ENCODE results near the gene CLP1.
"Not testable (repeated sequence)": the region's sequence is repeated elsewhere in the genome, so short reads cannot be mapped to it uniquely, and the experiment has no call there.

CLP1 gene

DNA sequence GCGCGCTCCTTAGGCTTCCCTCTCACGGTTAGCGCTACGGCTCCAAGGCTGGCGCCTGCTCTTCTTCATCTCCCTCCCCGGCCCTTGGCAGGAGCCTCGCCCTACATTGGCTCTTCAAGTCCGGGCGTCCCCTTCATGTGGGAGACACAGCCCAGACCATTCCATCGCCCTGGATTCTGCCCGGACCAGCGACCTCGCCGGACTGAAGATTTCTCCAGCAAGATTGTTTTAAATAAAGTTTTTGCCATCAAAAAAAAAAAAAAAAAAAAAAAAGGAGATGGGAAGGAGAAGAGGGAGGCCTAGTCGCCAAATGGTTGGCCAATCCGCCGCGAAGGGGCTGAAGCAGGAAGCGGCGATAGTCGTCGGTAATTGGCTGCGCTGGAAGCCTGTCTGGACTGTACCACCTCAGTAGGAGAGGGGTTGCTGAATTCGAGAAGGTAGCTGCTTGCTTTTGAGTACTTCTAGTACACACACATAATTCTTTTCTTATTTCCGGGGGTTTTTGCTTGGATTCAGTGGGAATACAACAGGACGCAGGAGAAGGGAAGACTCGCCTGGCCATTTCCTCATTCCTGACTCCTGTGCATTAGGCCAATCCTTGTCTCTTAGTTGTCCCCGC, 9.7 kb downstream of the CLP1 start:
- DNase-seq (ENCODE audit: low read depth) = peak; percentile 99

DNA sequence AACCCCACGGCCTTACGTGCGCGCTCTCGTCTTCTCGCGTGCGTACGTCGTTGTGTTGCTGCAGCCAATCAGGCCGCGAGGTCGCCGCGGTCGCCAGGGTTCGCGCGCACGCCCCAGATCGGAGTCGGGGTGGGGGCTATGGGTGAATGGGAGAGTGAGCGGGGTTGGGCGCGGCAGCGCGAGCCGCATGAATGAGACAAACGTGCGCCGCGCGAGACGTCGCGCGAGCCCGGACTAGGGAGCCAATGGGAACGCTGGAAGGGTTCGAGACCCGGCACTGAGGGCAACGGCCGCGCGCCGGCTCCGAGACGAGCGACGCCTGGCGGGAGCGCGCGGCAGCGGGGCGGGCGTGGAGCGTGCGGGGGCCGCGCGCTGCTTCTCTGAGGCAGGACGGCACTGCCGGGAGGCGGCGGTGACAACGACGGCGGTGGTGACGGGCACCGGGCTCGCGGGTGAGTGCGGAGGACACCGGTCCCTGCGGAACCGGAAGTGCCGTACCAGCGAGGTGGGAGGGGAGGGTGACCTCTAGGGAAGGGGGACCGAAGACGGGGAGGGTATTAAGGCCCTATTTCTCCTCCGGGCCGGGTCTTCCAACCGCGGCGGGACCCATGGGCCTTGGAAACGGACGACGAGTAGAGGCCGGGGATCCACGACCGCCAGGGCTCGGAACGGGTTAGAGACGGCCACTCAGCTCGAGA, 10.3 kb downstream of the CLP1 start, which contains the start of gene ZDHHC5:
ZDHHC5 (plus strand) TSS at position 379 of the 698 bp plus-strand sequence. CDS start 4,977 bp downstream, outside the sequence.
- DNase-seq (ENCODE audit: low read depth) = peak; percentile 99

GRCh38 chr11:57668434-57668782, 10.8 kb downstream of the CLP1 start:
- no peak for DNase-seq (ENCODE audit: low read depth)

- DNase-seq (ENCODE audit: low read depth) = peak; percentile 17
Measured at GRCh38 chr11:57674251-57674650, 16.7 kb downstream of the CLP1 start.

DNA sequence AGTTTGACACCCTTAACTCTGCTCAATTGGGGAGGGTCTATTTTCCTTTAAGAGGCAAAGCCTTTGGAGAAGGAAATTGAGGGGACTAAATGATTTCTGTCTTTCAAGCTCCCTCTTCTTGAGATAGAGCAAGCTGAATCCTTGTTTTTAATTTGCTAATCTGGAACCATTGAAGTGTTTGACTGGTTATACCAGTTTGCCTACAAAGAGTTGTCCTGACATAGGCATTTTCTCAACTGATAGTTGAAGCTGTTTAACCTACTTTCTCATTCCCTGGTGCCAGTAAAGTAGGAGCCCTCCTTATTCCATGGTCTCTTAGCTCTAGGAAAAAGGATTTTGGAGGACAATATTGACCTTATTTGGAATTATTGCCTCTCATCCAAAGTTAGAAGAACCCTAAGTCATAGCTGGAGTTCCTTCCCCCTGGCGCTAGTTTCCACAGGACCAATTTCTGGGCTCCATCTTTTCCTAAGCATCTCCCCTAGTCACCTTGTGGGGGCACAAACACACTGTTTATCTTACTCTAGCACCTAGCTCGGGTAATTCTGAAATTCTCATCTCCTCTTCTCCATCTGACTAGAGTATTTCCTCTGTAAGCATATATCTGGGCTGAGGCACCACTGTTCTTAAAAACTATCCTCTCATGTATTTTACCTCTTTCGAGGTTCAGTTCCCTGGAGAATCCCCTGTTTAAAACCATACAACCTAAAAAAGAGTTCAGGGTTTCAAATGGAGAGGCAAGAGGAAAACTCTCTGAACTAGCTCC, 17.8 kb downstream of the CLP1 start:
- DNase-seq (ENCODE audit: low read depth) = no peak

GRCh38 chr11:57679396-57679795, 21.8 kb downstream of the CLP1 start:
- no peak for DNase-seq (ENCODE audit: low read depth)

- DNase-seq (ENCODE audit: low read depth) = peak; percentile 15
Measured at GRCh38 chr11:57680552-57680874, 23.0 kb downstream of the CLP1 start.

DNA sequence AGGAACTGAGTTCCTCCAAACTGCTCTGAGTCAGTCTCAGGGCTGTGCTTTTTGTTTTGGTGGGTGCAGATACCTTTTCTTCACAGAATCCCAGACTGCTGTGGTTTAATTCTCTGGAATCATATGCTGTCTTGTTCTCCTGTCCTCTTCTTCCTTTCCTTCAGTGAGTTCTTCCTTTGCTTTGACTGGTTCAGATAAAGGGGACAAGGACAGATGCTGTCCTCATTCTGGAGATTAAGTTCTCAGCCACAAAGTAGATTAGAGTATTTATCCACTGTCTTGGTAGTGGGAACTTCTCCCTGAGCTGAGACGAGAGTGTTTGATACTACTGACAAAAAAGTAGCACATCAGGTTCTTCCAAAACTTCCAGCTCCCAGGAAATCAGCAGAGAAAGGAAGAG, 23.6 kb downstream of the CLP1 start:
- no peak for DNase-seq (ENCODE audit: low read depth)

DNA sequence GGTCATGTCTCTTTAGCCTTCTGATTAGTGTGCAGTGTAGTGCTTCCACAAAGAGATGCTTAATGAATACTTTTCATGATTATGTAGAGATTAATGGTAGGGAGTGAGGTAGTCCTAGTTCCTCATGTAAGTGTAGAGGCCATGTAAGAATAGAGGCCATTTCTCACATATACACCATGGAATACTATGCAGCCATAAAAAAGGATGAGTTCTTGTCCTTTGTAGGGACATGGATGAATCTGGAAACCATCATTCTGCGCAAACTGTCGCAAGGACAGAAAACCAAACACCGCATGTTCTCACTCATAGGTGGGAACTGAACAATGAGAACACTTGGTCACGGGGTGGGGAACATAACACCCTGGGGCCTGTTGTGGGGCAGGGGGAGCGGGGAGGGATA, 32.9 kb downstream of the CLP1 start:
- not testable (repeated sequence) for DNase-seq (ENCODE audit: low read depth)

GRCh38 chr11:57698843-57699365, 41.3 kb downstream of the CLP1 start:
- no peak for DNase-seq (ENCODE audit: low read depth)

DNA sequence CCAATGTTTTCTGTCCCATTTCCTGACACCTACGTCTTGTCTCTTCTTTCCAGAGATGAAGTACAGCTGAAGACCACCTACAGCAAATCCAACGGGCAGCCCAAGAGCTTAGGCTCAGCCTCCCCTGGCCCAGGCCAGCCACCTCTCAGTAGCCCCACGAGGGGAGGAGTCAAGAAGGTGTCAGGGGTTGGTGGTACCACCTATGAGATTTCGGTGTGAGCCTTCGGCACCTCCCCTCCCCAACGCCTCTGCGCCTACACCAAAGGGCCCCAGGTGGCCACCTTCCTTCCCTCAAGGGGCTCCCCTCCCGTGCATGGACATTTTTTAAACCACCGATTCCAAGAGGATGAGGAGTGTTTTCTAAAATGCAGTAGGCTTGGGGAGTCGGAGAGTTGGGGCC, 42.3 kb downstream of the CLP1 start:
- DNase-seq (ENCODE audit: low read depth) = no peak

- no peak for DNase-seq (ENCODE audit: low read depth)
Measured at GRCh38 chr11:57700425-57700824, 42.9 kb downstream of the CLP1 start.

DNA sequence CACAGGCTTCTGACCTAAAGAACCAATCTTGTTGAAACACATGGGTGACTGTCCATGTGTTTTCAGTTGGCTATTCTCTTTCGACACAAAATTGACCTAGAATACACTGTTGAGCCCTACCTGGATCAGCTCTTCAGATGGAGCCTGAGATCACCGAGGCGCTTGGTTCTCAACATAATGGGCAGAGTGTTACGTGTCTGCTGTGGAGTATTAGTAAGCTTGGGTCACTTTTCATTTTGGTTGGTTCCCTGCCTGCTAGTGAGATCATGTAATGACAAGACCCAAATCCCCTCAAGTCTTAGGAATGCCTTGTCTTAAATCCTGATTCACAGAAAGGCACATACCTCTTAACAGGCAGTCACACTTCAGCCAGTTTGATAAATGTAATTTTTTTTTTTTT, 45.8 kb downstream of the CLP1 start:
- no peak for DNase-seq (ENCODE audit: low read depth)

DNA sequence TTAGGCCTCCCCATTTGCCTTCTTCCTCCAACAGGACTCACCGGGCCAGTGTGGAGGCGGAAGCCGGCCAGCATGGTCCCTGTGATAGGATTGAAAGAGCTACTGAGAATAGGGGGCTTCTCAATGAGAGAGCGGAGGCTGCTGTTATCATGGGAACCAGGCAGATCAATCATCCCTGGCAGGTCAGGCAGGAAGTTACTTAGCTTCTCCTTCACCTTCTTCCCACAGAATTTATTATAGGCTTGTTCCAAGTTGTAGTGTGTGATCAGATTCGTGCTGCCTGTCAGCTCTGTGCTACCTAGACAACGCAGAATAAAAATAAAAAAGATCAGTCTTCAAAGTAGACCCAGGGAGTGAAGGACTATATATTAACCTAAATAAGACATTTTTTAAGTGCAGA, 47.4 kb downstream of the CLP1 start:
- DNase-seq (ENCODE audit: low read depth) = no peak

DNA sequence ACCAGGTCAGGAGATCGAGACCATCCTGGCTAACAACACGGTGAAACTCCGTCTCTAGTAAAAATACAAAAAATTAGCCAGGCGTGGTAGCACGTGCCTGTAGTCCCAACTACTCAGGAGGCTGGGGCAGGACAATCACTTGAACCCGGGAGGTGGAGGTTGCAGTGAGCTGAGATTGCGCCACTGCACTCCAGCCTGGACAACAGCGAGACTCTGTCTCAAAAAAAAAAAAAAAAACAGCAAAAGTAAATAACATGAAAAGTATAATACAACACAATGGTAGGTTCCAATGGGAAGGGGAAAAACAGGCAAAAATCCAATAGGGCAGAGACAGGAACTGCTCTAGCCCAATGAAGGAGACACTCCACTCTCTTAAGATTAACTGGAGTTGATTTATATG, 47.9 kb downstream of the CLP1 start:
- DNase-seq (ENCODE audit: low read depth) = peak; percentile 6

- DNase-seq (ENCODE audit: low read depth) = no peak
Measured at GRCh38 chr11:57709802-57710367, 52.3 kb downstream of the CLP1 start.

All from amniotic epithelial cell (primary cell).